H1 (cell line): ENCODE results near the gene ITPK1. TPM values are rescaled to one million over a fixed set of nuclear protein-coding genes. Genes with fewer than 3 reads are reported as not detected.

Experiments used
- USF2 ChIP-seq: IDR thresholded peaks from 2 replicates; pipeline ENCODE4 v1.6.1; 2011; ENCODE audit warnings: low read length, improper control_type of control experiment
- polyA plus RNA-seq, 7 experiments: library from polyadenylated mRNA; depleted of rRNA in 3 of 7; stranded (reverse) in 5 of 7; unstranded in 2 of 7; fragments of >200 nt in 5 of 7; fragments of 200-250 nt in 2 of 7; gene quantifications; 1 replicate in 5 of 7; 2 replicates in 1 of 7; 4 replicates in 1 of 7; pipeline versions ENCODE4 v1.2.1 to v1.2.3, GENCODE V29; 2011 to 2013; ENCODE audit warnings: missing spikeins in 2 of 7, mixed read lengths in 2 of 7
- total RNA-seq: library from RNA; stranded (reverse); fragmentation: NEBNext Ultra II Directional; extraction: Animal tissue kit (Norgen Biotek cat#: 25700); gene quantifications from 2 replicates; pipeline ENCODE4 v1.2.1, GENCODE V29; 2021

Gene ITPK1
- total and polyA plus RNA-seq, 2 of the 8 experiments (the other 6 are each of a cell fraction or from before 2014, with no cell fraction given): 108 to 143 TPM

GRCh38 chr14:93155667-93156066 is 39.9 kb upstream of the ITPK1 start (continued):
- no peak for TF ChIP-seq USF2
